PC-3 (cell line): Measurements from ENCODE around the gene CRYBG2. TPM values are rescaled to one million over a fixed set of nuclear protein-coding genes. Genes with fewer than 3 reads are reported as not detected.
A peak's percentile ranks its signal among the peaks of the same experiment; 100 is the strongest.

Experiments used
- ATAC-seq: fragments of 200-7000 bp; cut with Tn5 transposase; 2 replicates; pipeline ENCODE4 v1.9.1; 2020; ENCODE audit warnings: mild to moderate bottlenecking, moderate library complexity
- BruUV-seq: library from RNA; stranded (reverse); fragments of 400-500 nt; replicated peaks from 2 replicates; lab custom pipeline; 2021; lab: Mats Ljungman, UMichigan
- CTCF ChIA-PET: fragments of 300-600 bp; sonication (Branson Sonifier 250); formaldehyde crosslinking; loops from one replicate; lab custom pipeline; 2022; ENCODE audit warnings: antibody characterized with exemption; lab: Charles Lee
- POLR2A ChIA-PET: fragments of 300-600 bp; sonication (Branson Sonifier 250); formaldehyde crosslinking; loops from one replicate; lab custom pipeline; 2022; ENCODE audit warnings: antibody characterized with exemption; ENCODE audit not compliant: unreplicated experiment; lab: Charles Lee
- DNase-seq: peaks from one replicate; pipeline ENCODE4 v3.0.0-alpha.2; 2015
- H2AFZ ChIP-seq: fragments of 300-600 bp; sonication (generic); 2 replicates; pipeline ENCODE4 v1.6.0; 2016; ENCODE audit warnings: antibody characterized with exemption, low read length
- H3F3A ChIP-seq: fragments of 300-600 bp; sonication (generic); one replicate; pipeline ENCODE4 v1.6.0; 2017; ENCODE audit warnings: antibody characterized with exemption, low read length, control low read depth, mild to moderate bottlenecking; ENCODE audit not compliant: unreplicated experiment
- H3K27ac ChIP-seq: fragments of 300-600 bp; sonication (generic); 2 replicates; pipeline ENCODE4 v1.5.1; 2016; ENCODE audit warnings: mild to moderate bottlenecking, low read length
- H3K27me3 ChIP-seq: fragments of 300-600 bp; sonication (generic); 2 replicates; pipeline ENCODE4 v1.6.1; 2016; ENCODE audit warnings: low read length, mixed read lengths
- H3K36me3 ChIP-seq: fragments of 300-600 bp; sonication (generic); 2 replicates; pipeline ENCODE4 v1.6.1; 2016; ENCODE audit warnings: low read depth, mixed run types, low read length, mixed read lengths
- H3K4me1 ChIP-seq: fragments of 300-600 bp; sonication (generic); 2 replicates; pipeline ENCODE4 v1.5.1; 2016; ENCODE audit warnings: low read length; ENCODE audit not compliant: insufficient read depth
- H3K4me2 ChIP-seq: fragments of 300-600 bp; sonication (generic); 2 replicates; pipeline ENCODE4 v1.6.0; 2016; ENCODE audit warnings: low read length
- H3K4me3 ChIP-seq: fragments of 300-600 bp; sonication (generic); 2 replicates; pipeline ENCODE4 v1.5.1; 2016; ENCODE audit warnings: mild to moderate bottlenecking, low read length, mixed read lengths
- H3K79me2 ChIP-seq: fragments of 300-600 bp; sonication (generic); 2 replicates; pipeline ENCODE4 v1.6.1; 2017; ENCODE audit warnings: low read length, mixed read lengths
- H3K9ac ChIP-seq: fragments of 300-600 bp; sonication (generic); 2 replicates; pipeline ENCODE4 v1.6.0; 2016; ENCODE audit warnings: mild to moderate bottlenecking, low read length
- H3K9me2 ChIP-seq: fragments of 300-600 bp; sonication (generic); replicated peaks from 2 replicates; pipeline ENCODE4 v1.6.1; 2016; ENCODE audit warnings: mixed run types, low read length, mixed read lengths
- H3K9me3 ChIP-seq: fragments of 300-600 bp; sonication (generic); 2 replicates; pipeline ENCODE4 v1.6.1; 2016; ENCODE audit warnings: low read length, mixed read lengths
- H4K20me1 ChIP-seq: fragments of 300-600 bp; sonication (generic); 2 replicates; pipeline ENCODE4 v1.6.1; 2016; ENCODE audit warnings: low read length, mixed read lengths
- CTCF ChIP-seq: fragments of 300-600 bp; sonication (generic); conservative IDR thresholded peaks from 2 replicates; pipeline ENCODE4 v1.5.1; 2017; ENCODE audit warnings: antibody characterized with exemption, low read depth, mild to moderate bottlenecking, low read length
- EZH2 ChIP-seq: fragments of 300-600 bp; sonication (generic); IDR thresholded peaks from one replicate; pipeline ENCODE4 v1.6.1; 2017; ENCODE audit warnings: antibody characterized with exemption, mild to moderate bottlenecking, low read length; ENCODE audit not compliant: unreplicated experiment
- EZH2phosphoT487 ChIP-seq: fragments of 300-600 bp; sonication (generic); IDR thresholded peaks from 2 replicates; pipeline ENCODE4 v1.6.1; 2018; ENCODE audit warnings: mild to moderate bottlenecking, antibody characterized with exemption, low read length, borderline replicate concordance
- intact Hi-C: fragments of 100-400 bp; cut with micrococcal nuclease; formaldehyde crosslinking; loops from 2 replicates; pipeline ENCODE4 v1.9.0; 2023
- total RNA-seq: library from RNA; depleted of rRNA; stranded (reverse); fragments of >200 nt; gene quantifications from 2 replicates; pipeline ENCODE4 v1.2.3, GENCODE V29; 2014

Gene CRYBG2
- total RNA-seq, 1 experiment from 2014 or later, result 15.3 TPM

- POLR2A ChIA-PET, result no interaction called here
- ATAC-seq, result no peak
Observed at GRCh38 chr1:26361605-26362122, 7.7 kb upstream of the CRYBG2 start.

GRCh38 chr1:26360807-26361604, 7.1 kb upstream of the CRYBG2 start:
- BruUV-seq, result no TSS peak
- Histone ChIP-seq H3K9me2 (no peaks in the 10 kb centered on the region), H3K27me3 (no peaks in the 10 kb centered on the region), H3K27ac (no peak overlapping the region), H3K36me3 (no peaks in the 10 kb centered on the region), H2AFZ (no peak overlapping the region), H4K20me1 (no peaks in the 10 kb centered on the region), H3F3A (no peaks in the 10 kb centered on the region), H3K9ac (no peak overlapping the region), H3K4me3 (no peak overlapping the region), H3K4me2 (peak overlapping the region; percentile 31; the same call in 1 of the 2 replicates), H3K4me1 (peaks cover 22% of the 10 kb centered on the region), H3K79me2 (no peaks in the 10 kb centered on the region), H3K9me3 (no peaks in the 10 kb centered on the region)
- TF ChIP-seq EZH2 (no peak), CTCF (no peak), EZH2phosphoT487 (no peak)
- no peak for ATAC-seq
- POLR2A ChIA-PET, result no interaction called here
- intact Hi-C loops, result no loop called here
- CTCF ChIA-PET, result no interaction called here
- no peak for DNase-seq

More at GRCh38 chr1:26361605-26362122, 7.7 kb upstream of the CRYBG2 start:
- no peaks in the 10 kb centered on the region for H3F3A ChIP-seq
- no peak overlapping the region for H3K9ac ChIP-seq
- H4K20me1 ChIP-seq, result no peaks in the 10 kb centered on the region
- CTCF ChIA-PET, result interaction anchor here (0.9 kb wide), 1 partner anchor 56 kb away, joined by 3 read pairs; no protein-coding TSS in a partner anchor
- no peak for DNase-seq
- H3K4me2 ChIP-seq, result no peak overlapping the region
- H3K79me2 ChIP-seq, result no peaks in the 10 kb centered on the region
- BruUV-seq, result no TSS peak
- H3K4me3 ChIP-seq, result no peak overlapping the region
- intact Hi-C loops, result no loop called here
- H3K36me3 ChIP-seq, result no peaks in the 10 kb centered on the region
- no peak overlapping the region for H2AFZ ChIP-seq
- no peak for TF ChIP-seq EZH2
- no peak for TF ChIP-seq CTCF
- no peak for TF ChIP-seq EZH2phosphoT487
- H3K9me2 ChIP-seq, result no peaks in the 10 kb centered on the region
- H3K4me1 ChIP-seq, result peaks cover 19% of the 10 kb centered on the region
- no peaks in the 10 kb centered on the region for H3K27me3 ChIP-seq
- no peaks in the 10 kb centered on the region for H3K9me3 ChIP-seq
- no peak overlapping the region for H3K27ac ChIP-seq
